ENCODE results near the gene GUCA2B.

- TF ChIP-seq, protein P1, sequence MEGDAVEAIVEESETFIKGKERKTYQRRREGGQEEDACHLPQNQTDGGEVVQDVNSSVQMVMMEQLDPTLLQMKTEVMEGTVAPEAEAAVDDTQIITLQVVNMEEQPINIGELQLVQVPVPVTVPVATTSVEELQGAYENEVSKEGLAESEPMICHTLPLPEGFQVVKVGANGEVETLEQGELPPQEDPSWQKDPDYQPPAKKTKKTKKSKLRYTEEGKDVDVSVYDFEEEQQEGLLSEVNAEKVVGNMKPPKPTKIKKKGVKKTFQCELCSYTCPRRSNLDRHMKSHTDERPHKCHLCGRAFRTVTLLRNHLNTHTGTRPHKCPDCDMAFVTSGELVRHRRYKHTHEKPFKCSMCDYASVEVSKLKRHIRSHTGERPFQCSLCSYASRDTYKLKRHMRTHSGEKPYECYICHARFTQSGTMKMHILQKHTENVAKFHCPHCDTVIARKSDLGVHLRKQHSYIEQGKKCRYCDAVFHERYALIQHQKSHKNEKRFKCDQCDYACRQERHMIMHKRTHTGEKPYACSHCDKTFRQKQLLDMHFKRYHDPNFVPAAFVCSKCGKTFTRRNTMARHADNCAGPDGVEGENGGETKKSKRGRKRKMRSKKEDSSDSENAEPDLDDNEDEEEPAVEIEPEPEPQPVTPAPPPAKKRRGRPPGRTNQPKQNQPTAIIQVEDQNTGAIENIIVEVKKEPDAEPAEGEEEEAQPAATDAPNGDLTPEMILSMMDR (IDR thresholded peaks at IDR 0.05), result no peak
- no peak for TF ChIP-seq POLR2AphosphoS5 (IDR thresholded peaks at IDR 0.05)
Observed at GRCh38 chr1:42173961-42174735, 20.9 kb downstream of the GUCA2B start.

Data from stomach (tissue), 4 donors.